Epithelial cell of esophagus (primary cell): ENCODE data around the gene SHFL.

Experiments
- DNase-seq: peaks from one replicate; pipeline ENCODE4 v3.0.0; 2010; ENCODE audit warnings: low read depth
- H3K4me3 ChIP-seq: 2 replicates; pipeline ENCODE4 v1.5.1; 2011; ENCODE audit warnings: mild to moderate bottlenecking, low read length, control low read depth
- CTCF ChIP-seq: IDR thresholded peaks from 2 replicates; pipeline ENCODE4 v1.5.1; 2011; ENCODE audit warnings: low read depth, mild to moderate bottlenecking, low read length, control low read depth, inconsistent platforms; ENCODE audit not compliant: insufficient read depth; ENCODE audit errors: missing control alignments

Gene SHFL

GRCh38 chr19:10102787-10103236 is 16.7 kb downstream of the SHFL start:
- no peak overlapping the region for H3K4me3 ChIP-seq
- DNase-seq, result no peak
- TF ChIP-seq CTCF, result no peak

GRCh38 chr19:10104130-10104513 is 18.0 kb downstream of the SHFL start:
- no peak for DNase-seq
- H3K4me3 ChIP-seq, result no peak overlapping the region
- no peak for TF ChIP-seq CTCF

GRCh38 chr19:10104665-10105508 is 18.8 kb downstream of the SHFL start:
- H3K4me3 ChIP-seq, result no peak overlapping the region
- DNase-seq, result no peak
- no peak for TF ChIP-seq CTCF

- DNase-seq, result no peak
- no peak overlapping the region for H3K4me3 ChIP-seq
- no peak for TF ChIP-seq CTCF
These were observed 19.5 kb downstream of the SHFL start for GRCh38 chr19:10105509-10106099.

GRCh38 chr19:10106100-10106936 is 20.2 kb downstream of the SHFL start, which contains the start of gene PPAN:
PPAN (plus strand) TSS chr19:10106362; CDS start chr19:10106395, 33 bp downstream.
- TF ChIP-seq CTCF, result no peak
- H3K4me3 ChIP-seq, result peak within 1 kb of the TSS; percentile 96
- DNase-seq, result peak; percentile 99

GRCh38 chr19:10107254-10107653 is 21.1 kb downstream of the SHFL start:
- DNase-seq, result no peak
- no peak for TF ChIP-seq CTCF
- H3K4me3 ChIP-seq, result peak overlapping the region; percentile 96
